Adrenal gland (tissue), 5 donors: Measurements from ENCODE around the gene NIPSNAP2.

ENCODE experiments used
- POLR2A ChIP-seq, 2 donors: fragments of 450-650 bp; IDR thresholded peaks; one replicate each; pipeline ENCODE4 v1.6.1; 2017; ENCODE audit warnings: antibody characterized with exemption in 2 of 2, mild to moderate bottlenecking in 2 of 2, moderate library complexity in 1 of 2
- TF ChIP-seq, protein P1 (sequence below), 6 experiments: fragments of 450-650 bp in 4 of 6; fragments of 200-600 bp in 2 of 6; sonication (generic) in 1 of 6; IDR thresholded peaks; 1 replicate in 5 of 6; 2 replicates in 1 of 6; pipeline versions ENCODE4 v1.5.1 to v1.8.0; 2016 to 2021; ENCODE audit warnings: antibody characterized with exemption in 6 of 6, mild to moderate bottlenecking in 2 of 6, moderate library complexity in 1 of 6
- donor health status: DM: no; HTN: no; CAD: no.

DNA sequence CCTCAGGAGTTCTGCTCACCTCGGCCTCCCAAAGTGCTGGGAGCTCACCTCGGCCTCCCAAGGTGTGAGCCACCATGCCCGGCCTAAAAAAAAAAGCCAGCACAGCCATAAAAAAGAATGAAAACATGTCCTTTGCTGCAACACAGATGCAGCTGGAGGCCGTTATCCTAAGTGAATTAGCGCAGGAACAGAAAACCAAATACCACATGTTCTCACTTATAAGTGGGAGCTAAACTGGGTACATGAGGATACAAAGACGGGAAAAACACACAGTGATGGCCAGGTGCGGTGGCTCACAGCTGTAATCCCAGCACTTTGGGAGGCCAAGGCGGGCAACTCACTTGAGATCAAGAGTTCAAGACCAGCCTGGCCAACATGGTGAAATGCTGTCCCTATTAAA is 66.0 kb downstream of the NIPSNAP2 start:
- TF ChIP-seq, protein P1, sequence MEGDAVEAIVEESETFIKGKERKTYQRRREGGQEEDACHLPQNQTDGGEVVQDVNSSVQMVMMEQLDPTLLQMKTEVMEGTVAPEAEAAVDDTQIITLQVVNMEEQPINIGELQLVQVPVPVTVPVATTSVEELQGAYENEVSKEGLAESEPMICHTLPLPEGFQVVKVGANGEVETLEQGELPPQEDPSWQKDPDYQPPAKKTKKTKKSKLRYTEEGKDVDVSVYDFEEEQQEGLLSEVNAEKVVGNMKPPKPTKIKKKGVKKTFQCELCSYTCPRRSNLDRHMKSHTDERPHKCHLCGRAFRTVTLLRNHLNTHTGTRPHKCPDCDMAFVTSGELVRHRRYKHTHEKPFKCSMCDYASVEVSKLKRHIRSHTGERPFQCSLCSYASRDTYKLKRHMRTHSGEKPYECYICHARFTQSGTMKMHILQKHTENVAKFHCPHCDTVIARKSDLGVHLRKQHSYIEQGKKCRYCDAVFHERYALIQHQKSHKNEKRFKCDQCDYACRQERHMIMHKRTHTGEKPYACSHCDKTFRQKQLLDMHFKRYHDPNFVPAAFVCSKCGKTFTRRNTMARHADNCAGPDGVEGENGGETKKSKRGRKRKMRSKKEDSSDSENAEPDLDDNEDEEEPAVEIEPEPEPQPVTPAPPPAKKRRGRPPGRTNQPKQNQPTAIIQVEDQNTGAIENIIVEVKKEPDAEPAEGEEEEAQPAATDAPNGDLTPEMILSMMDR (IDR thresholded peaks at IDR 0.05), result no peak
- TF ChIP-seq POLR2A (IDR thresholded peaks at IDR 0.05), result no peak
